ENCODE measurements around the gene KMT2A.

The KMT2A gene

DNA sequence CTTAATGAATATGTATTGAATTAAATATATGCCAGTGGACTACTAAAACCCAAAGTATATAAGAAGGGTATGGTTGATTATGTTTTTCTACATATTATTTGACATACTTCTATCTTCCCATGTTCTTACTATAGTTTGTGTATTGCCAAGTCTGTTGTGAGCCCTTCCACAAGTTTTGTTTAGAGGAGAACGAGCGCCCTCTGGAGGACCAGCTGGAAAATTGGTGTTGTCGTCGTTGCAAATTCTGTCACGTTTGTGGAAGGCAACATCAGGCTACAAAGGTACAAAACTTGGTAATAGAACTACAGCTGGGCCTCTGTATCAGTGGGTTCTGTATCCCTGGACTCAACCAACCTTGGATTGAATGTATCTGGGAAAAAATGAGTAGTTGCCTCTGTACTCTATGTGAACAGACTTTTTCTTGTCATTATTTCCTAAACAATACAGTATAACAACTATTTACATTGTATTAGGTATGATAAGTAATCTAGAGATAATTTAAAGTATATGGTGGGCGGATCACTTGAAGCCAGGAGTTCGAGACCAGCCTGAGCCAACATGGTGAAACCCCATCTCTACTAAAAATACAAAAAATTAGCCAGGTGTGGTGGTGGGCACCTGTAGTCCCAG, 52.3 kb downstream of the KMT2A start:
- DNase-seq, result peak; percentile 85

DNA sequence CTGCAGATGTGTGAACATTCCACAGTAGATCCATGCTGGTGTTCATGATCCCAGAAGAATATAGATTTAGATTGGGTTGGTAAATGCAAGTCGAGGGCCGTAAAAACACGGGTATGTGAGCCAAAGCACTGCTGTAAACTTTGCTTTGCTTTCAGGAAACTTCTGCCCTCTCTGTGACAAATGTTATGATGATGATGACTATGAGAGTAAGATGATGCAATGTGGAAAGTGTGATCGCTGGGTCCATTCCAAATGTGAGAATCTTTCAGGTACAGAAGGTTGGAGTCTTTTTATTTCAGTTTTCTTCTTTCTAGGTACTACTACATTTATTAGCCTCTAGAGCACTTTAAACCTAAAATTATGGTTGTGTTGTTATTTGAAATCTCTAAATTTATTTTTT, 54.7 kb downstream of the KMT2A start:
- no peak for DNase-seq

DNA sequence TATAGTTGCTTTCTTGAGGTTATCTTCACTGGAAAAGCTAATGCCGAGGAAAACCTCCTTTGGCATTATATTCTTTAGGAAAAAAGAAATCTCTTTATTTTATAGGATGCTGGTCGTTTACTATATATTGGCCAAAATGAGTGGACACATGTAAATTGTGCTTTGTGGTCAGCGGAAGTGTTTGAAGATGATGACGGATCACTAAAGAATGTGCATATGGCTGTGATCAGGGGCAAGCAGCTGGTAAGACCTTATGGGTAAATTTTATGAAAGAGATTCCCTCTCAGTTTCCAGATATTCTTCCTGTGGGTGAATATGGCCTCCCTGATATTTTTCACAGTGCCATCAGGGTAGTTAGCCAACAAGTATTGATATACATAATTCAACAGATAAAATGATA, 61.5 kb downstream of the KMT2A start:
- DNase-seq, result no peak

DNA sequence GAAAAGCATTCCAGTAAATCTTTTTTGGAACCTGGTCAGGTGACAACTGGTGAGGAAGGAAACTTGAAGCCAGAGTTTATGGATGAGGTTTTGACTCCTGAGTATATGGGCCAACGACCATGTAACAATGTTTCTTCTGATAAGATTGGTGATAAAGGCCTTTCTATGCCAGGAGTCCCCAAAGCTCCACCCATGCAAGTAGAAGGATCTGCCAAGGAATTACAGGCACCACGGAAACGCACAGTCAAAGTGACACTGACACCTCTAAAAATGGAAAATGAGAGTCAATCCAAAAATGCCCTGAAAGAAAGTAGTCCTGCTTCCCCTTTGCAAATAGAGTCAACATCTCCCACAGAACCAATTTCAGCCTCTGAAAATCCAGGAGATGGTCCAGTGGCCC, 66.9 kb downstream of the KMT2A start:
- DNase-seq, result no peak

DNA sequence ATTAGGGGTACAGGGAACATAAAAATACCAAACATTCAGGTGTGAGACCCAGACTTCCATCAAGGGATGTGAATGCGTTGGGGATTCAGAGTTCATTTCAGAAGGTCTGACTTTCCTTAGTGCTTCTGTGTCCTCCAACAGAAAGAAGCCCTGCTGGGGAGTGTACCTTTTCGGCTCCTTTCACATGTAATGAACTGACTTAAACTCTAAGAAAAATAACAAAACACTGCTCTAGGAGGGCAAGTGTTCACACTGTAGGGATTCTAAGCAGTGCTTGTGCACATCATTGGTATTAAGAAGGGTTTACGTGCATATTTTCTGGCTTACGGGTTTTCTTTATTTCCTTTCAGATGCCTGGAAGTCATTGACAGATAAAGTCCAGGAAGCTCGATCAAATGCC, 75.3 kb downstream of the KMT2A start:
- no peak for DNase-seq

DNA sequence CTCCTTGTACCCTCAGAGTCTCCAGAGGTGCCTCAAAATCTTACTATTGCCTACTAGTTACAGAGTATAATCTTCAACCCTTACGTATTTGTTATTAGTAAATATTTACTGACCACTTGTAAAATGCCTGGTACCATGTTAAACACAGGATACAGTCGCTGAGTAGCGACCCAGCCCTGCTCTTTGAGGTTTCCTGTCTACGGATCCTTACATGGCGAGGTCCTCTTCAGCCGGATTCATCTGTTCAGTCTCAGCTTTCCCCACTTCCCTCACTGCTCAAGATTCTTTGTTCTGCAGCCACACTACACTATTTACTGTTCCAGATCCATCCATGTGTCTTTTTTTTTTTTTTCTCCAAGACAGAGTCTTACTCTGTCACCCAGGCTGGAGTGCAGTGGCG, 77.8 kb downstream of the KMT2A start:
- no peak for DNase-seq

DNA sequence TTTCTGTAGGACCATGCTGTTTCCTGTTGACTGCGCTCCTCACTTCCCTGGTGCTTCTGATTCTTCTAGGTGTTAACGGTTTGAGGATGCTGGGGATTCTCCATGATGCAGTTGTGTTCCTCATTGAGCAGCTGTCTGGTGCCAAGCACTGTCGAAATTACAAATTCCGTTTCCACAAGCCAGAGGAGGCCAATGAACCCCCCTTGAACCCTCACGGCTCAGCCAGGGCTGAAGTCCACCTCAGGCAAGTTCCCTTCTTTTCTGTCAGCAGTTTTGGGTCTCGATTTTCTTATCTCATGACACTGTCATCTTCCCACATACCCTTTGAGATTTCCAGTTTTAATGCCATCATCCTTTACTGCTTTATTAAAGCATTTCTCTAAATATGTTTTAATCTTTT, 83.3 kb downstream of the KMT2A start:
- no peak for DNase-seq

DNA sequence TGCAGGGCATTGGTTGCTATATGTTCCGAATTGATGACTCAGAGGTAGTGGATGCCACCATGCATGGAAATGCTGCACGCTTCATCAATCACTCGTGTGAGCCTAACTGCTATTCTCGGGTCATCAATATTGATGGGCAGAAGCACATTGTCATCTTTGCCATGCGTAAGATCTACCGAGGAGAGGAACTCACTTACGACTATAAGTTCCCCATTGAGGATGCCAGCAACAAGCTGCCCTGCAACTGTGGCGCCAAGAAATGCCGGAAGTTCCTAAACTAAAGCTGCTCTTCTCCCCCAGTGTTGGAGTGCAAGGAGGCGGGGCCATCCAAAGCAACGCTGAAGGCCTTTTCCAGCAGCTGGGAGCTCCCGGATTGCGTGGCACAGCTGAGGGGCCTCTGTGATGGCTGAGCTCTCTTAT, 85.6 kb downstream of the KMT2A start:
- no peak for DNase-seq

DNA sequence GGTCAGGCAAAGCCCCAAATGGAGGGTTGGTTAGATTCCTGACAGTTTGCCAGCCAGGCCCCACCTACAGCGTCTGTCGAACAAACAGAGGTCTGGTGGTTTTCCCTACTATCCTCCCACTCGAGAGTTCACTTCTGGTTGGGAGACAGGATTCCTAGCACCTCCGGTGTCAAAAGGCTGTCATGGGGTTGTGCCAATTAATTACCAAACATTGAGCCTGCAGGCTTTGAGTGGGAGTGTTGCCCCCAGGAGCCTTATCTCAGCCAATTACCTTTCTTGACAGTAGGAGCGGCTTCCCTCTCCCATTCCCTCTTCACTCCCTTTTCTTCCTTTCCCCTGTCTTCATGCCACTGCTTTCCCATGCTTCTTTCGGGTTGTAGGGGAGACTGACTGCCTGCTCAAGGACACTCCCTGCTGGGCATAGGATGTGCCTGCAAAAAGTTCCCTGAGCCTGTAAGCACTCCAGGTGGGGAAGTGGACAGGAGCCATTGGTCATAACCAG, 86.3 kb downstream of the KMT2A start:
- DNase-seq, result no peak

DNA sequence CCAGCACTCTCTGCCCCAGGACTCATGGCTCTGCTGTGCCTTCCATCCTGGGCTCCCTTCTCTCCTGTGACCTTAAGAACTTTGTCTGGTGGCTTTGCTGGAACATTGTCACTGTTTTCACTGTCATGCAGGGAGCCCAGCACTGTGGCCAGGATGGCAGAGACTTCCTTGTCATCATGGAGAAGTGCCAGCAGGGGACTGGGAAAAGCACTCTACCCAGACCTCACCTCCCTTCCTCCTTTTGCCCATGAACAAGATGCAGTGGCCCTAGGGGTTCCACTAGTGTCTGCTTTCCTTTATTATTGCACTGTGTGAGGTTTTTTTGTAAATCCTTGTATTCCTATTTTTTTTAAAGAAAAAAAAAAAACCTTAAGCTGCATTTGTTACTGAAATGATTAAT, 88.1 kb downstream of the KMT2A start:
- no peak for DNase-seq

DNA sequence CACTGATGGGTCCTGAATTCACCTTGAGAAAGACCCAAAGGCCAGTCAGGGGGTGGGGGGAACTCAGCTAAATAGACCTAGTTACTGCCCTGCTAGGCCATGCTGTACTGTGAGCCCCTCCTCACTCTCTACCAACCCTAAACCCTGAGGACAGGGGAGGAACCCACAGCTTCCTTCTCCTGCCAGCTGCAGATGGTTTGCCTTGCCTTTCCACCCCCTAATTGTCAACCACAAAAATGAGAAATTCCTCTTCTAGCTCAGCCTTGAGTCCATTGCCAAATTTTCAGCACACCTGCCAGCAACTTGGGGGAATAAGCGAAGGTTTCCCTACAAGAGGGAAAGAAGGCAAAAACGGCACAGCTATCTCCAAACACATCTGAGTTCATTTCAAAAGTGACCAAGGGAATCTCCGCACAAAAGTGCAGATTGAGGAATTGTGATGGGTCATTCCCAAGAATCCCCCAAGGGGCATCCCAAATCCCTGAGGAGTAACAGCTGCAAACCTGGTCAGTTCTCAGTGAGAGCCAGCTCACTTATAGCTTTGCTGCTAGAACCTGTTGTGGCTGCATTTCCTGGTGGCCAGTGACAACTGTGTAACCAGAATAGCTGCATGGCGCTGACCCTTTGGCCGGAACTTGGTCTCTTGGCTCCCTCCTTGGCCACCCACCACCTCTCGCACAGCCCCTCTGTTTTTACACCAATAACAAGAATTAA, 88.6 kb downstream of the KMT2A start:
- no peak for DNase-seq

DNA sequence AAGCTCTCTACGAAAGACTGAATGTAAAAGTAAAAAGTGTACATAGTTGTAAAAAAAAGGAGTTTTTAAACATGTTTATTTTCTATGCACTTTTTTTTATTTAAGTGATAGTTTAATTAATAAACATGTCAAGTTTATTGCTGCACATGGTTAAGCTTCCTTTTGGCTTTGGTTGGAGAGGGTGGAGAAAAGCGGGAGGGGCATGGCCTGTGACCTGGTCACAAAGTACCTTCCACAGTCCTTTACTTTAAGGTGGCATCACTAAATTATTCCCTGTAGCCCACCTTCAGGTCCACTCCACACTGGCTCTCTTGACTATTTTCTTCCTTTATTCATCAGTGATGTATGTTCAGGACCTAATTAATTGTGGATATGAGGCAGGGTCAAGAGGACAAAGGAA, 90.4 kb downstream of the KMT2A start:
- DNase-seq, result no peak

DNA sequence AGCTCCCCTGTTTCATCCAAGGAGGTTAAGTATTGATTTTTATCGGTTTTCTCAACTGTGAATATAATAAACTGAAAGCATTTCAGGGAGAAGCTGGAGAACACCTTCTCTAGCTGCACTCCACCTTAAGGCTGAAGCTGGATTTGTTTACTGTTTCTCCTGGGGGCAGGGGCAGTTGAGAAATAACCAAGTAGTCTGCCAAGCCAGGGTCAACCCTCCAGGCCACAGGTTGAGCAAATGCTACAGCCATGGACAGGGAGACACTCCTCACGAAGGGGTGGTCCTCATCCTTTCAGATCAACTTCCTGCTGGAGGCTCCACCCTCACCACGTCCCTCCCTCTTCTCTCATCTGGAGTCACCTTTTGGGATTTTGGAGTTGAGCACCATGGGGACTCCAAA, 90.8 kb downstream of the KMT2A start, which contains the start of gene TTC36:
Gene TTC36, plus strand, starts transcription at position 366 of the 400 bp plus-strand sequence. Its CDS starts 21 bp downstream, at position 387.
- no peak for DNase-seq

DNA sequence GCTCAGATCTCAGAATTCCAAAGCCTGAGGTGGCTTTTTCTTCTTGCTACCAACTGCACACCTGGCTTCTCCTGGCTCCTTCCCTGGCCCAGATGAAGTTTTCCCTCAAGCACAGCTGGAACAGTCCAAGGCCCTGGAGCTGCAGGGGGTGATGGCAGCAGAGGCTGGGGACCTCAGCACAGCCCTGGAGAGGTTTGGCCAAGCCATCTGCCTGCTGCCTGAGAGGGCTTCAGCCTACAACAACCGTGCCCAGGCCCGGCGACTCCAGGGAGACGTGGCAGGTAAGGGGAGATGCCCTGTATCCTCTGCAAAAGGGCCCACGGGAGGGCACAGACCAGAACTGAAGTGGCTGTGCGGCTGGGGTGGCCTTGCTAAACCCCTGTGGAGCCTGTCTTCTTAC, 92.2 kb downstream of the KMT2A start:
- DNase-seq, result no peak

DNA sequence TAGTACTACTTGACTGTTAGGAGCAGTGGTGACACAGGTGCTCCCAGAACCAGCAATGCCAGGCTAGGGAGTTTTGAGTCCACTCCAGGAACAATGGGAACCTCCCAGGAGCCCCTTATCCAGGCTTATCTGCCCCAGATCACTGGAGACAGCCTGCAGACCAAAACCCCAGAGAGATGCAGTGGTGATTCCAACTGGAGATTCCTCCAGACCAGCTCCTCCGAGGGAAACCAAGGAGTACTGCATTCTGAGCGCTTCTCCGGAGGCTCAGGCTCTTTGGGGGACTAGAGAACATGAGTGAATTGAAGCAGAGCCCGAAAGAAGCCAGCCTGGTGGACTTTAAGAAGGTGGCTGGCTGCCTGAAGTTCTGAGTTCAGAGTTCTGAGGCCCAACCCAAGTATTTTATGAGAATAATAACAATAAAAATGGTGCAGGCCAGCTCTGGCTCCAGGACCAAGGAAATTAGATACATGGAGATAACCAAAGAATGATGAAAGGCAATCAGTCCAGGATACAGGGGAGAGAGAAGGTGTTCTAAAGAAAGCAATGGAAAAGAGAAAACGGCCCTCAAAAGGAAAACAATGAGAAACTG, 93.4 kb downstream of the KMT2A start:
- DNase-seq, result no peak

DNA sequence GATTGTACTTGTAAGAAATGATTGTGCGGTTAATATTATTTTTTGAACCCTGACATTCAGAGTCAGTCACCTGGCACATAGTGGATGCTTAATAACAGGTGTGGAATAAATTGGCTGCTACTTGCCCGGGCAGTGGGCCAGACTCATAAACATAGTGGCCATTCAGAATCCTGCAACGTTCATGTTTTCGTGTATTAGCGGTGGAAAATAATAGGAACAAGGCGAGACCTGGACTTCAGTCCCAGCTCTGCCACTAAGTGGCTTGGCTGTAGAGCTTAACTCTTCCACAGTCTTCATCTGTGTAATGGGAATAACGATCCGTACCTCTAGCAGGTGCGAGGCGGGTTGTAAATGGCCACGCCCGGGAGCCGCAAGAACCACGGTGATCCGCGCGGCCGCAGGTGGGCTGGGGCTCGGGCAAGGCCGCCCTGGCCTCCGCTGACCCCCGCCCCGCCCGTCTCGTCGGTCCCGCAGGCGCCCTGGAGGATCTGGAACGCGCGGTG, 93.9 kb downstream of the KMT2A start:
- no peak for DNase-seq

DNA sequence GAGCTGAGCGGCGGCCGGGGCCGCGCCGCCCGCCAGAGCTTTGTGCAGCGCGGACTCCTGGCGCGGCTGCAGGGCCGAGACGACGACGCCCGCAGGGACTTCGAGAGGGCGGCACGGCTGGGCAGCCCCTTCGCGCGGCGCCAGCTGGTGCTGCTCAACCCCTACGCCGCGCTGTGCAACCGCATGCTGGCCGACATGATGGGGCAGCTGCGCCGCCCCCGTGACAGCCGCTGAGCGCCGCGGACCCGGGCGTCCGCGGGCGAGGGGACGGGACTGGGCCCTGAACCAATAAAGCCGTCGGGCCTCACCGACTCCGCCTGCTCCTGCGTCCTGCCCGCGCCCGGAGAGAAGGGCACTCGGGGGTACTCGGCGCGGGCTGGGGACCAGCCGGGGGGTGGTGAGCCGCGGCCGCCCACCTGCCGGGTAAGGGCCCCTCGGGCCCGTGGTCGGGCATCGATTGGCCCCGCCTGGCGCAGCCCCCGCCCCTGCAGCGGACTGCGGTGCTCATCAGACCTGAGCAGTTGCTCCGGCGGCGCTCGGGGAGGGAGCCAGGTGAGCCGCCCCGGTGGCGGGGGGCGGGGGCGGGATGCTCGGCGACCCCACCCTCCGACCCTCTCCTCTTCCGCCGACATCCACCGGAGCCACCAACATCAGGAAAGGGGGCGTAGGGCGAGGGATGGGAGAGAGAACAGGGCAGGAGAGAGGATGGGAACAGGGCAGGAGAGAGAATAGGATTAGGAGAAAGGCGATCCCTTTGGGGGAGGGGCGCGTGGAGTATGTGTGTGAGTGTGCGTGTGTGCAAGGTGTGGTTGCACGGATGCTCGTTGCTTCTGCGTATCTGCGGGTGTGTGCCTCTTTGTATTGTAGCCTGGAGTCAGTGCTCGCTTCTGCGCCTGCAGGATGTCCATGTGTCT, 94.6 kb downstream of the KMT2A start, which contains the start of gene TMEM25:
Gene TMEM25, plus strand, starts transcription at position 510 of the 914 bp plus-strand sequence. CDS start 610 bp downstream, outside the sequence.
- peak; percentile 83 for DNase-seq

DNA sequence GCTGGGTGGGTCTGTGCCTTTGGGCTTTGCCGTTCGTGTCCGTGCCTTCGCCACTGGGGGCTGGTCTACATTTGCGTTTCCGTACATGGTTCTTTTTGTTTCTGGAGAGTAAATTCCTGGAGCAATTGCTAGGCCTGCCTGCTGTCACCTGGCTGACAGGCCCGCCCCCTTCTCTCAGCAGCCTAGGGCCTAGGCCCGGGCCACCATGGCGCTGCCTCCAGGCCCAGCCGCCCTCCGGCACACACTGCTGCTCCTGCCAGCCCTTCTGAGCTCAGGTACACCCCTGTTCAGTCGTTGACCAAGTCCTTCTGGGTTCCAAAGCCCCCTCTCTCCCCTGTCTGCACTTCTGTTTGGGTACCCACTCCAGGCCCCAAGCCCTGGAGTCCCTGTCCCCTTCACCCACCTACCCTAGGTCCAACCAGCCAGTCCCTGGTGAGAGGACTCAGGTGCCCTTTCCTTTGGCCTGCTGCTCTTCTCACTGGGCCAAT, 95.3 kb downstream of the KMT2A start:
- DNase-seq, result no peak

DNA sequence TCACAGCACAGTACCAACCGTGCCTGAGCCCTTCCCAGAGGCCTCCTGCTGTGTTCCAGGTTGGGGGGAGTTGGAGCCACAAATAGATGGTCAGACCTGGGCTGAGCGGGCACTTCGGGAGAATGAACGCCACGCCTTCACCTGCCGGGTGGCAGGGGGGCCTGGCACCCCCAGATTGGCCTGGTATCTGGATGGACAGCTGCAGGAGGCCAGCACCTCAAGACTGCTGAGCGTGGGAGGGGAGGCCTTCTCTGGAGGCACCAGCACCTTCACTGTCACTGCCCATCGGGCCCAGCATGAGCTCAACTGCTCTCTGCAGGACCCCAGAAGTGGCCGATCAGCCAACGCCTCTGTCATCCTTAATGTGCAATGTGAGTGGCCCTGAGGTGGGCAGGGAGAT, 95.8 kb downstream of the KMT2A start:
- no peak for DNase-seq

DNA sequence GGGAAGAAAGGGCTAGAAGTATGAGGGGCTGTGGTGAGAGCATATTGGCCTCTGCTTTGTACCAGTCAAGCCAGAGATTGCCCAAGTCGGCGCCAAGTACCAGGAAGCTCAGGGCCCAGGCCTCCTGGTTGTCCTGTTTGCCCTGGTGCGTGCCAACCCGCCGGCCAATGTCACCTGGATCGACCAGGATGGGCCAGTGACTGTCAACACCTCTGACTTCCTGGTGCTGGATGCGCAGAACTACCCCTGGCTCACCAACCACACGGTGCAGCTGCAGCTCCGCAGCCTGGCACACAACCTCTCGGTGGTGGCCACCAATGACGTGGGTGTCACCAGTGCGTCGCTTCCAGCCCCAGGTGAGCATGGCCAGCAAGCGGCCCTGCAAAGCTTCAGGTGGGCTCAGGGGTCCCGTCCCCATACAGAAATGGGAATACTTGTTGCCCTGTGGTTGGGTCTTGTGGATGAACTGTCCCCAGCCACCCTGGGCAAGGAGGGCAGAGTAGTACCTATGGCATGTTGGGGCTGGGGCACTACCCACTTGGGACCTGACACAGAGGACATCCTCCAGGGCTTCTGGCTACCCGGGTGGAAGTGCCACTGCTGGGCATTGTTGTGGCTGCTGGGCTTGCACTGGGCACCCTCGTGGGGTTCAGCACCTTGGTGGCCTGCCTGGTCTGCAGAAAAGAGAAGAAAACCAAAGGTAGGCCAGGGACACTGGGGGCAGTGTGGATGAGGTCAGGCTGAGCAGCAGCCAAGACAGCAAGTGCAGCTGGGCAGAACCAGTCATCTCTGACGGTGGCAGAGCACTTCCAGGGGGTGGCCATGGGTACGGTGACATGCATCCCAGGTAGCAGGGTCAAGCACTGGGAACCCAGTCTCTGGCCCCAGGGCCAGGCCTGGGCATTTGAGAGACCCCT, 96.8 kb downstream of the KMT2A start:
- DNase-seq, result no peak
